Nephron progenitor cell (in vitro differentiated cells): ENCODE data around the gene HUS1.
"Not testable (repeated sequence)": the region's sequence is repeated elsewhere in the genome, so short reads cannot be mapped to it uniquely, and the experiment has no call there.

Experiments used
- DNase-seq: peaks from one replicate; pipeline ENCODE4 v3.0.0; 2021
- H3K27ac Mint-ChIP-seq: 2 replicates; pipeline ENCODE4 v1.8.0; 2021; ENCODE audit warnings: mild to moderate bottlenecking, moderate library complexity, mixed read lengths
- H3K27me3 Mint-ChIP-seq: 2 replicates; pipeline ENCODE4 v1.8.0; 2021; ENCODE audit warnings: mild to moderate bottlenecking, low read depth, mixed read lengths; ENCODE audit not compliant: poor library complexity
- H3K36me3 Mint-ChIP-seq: 2 replicates; pipeline ENCODE4 v1.8.0; 2021; ENCODE audit warnings: low read depth, mixed read lengths
- H3K4me1 Mint-ChIP-seq: 2 replicates; pipeline ENCODE4 v1.8.0; 2021; ENCODE audit warnings: mixed read lengths
- H3K4me3 Mint-ChIP-seq: 2 replicates; pipeline ENCODE4 v1.8.0; 2021; ENCODE audit warnings: mild to moderate bottlenecking, moderate library complexity, mixed read lengths
- H3K9me3 Mint-ChIP-seq: 2 replicates; pipeline ENCODE4 v1.8.0; 2021; ENCODE audit warnings: mild to moderate bottlenecking, moderate library complexity, mixed read lengths
- TF ChIP-seq, protein P1 (sequence below): fragments of 200-600 bp; sonication (generic); IDR thresholded peaks from 2 replicates; pipeline ENCODE4 v1.5.0; 2021; ENCODE audit warnings: antibody characterized with exemption

HUS1 gene

DNA sequence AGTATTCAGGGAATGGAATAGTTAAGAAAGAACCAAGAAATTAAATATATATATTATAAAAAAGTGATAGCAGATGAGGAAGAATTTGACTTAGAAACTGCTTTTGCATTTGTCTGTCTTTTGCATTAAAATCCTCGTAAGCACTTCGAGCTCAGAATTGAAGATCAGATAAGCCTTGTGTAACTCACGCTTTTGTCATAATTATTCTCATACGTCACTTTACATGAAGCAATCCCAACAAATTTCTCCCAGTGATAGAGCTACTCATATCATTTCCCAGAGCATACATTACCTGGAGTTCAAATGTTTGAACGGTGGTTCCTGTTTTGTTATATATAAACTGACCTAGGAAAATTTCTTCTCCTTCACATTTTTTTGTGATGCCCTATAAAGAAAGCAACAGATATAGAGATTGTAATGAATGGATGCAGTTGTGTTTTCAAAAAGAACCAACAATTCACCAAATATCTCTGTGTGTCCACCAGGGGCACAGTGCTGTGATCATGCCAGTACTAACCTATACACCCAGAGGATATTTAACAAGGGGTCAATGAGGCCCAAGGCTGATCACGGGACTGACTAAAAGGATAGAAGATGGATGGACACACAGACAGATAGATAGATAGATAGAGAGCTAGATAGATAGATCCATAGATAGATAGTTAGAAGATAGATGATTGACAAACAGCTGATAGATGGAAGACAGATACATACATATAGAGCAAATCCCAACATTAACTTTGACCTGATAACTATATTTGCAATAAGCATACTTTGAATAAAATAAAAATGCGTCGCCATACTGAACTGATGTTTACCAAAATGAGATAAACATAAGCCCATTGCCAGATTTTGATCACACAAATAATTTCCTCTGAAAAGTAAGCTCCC is 9.3 kb upstream of the HUS1 start:
- peak overlapping the region; percentile 9 for H3K27ac Mint-ChIP-seq
- peaks cover 6% of the 10 kb centered on the region for H3K27me3 Mint-ChIP-seq
- no peak for DNase-seq
- no peaks in the 10 kb centered on the region for H3K9me3 Mint-ChIP-seq
- no peaks in the 10 kb centered on the region for H3K36me3 Mint-ChIP-seq
- peaks cover 40% of the 10 kb centered on the region for H3K4me1 Mint-ChIP-seq
- TF ChIP-seq, protein P1, sequence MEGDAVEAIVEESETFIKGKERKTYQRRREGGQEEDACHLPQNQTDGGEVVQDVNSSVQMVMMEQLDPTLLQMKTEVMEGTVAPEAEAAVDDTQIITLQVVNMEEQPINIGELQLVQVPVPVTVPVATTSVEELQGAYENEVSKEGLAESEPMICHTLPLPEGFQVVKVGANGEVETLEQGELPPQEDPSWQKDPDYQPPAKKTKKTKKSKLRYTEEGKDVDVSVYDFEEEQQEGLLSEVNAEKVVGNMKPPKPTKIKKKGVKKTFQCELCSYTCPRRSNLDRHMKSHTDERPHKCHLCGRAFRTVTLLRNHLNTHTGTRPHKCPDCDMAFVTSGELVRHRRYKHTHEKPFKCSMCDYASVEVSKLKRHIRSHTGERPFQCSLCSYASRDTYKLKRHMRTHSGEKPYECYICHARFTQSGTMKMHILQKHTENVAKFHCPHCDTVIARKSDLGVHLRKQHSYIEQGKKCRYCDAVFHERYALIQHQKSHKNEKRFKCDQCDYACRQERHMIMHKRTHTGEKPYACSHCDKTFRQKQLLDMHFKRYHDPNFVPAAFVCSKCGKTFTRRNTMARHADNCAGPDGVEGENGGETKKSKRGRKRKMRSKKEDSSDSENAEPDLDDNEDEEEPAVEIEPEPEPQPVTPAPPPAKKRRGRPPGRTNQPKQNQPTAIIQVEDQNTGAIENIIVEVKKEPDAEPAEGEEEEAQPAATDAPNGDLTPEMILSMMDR: peak; percentile 34
- H3K4me3 Mint-ChIP-seq: no peak overlapping the region

DNA sequence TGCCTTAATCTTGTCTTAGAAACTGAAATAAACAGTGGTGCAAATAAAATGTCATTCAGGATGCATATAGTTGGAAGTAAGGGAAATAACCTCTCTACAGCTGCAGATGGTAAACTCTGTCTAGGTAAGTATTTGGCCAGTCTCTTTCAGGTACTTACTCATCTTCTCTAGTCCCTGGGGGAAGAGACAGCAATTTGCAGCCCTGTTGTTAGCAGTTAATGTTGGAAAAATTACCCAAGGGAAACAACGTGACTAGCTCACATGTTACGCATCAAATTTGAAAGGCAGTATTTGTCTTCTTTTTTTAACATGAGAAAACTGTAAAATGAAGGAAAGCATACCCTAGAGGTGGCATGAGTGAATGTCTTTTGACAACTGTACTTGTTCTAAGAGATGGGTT is 3.2 kb upstream of the HUS1 start:
- TF ChIP-seq, protein P1: no peak
- Mint-ChIP-seq H3K27ac (no peak overlapping the region), H3K36me3 (peaks cover 9% of the 10 kb centered on the region), H3K4me1 (peaks cover 25% of the 10 kb centered on the region), H3K4me3 (no peak overlapping the region), H3K9me3 (peaks cover 7% of the 10 kb centered on the region), H3K27me3 (peaks cover 3% of the 10 kb centered on the region)
- DNase-seq: no peak

DNA sequence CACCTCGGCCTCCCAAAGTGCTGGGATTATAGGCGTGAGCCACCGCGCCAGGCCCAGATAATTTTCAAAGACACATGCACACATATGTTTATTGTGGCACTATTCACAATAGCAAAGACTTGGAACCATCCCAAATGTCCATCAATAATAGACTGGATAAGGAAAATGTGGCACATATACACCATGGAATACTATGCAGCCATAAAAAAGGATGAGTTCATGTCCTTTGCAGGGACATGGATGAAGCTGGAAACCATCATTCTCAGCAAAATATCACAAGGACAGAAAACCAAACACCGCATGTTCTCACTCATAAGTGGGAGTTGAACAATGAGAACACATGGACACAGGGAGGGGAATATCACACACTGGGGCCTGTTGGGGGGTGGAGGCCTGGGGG is 1.2 kb upstream of the HUS1 start:
- not testable (repeated sequence) for H3K27me3 Mint-ChIP-seq, DNase-seq, H3K27ac Mint-ChIP-seq

DNA sequence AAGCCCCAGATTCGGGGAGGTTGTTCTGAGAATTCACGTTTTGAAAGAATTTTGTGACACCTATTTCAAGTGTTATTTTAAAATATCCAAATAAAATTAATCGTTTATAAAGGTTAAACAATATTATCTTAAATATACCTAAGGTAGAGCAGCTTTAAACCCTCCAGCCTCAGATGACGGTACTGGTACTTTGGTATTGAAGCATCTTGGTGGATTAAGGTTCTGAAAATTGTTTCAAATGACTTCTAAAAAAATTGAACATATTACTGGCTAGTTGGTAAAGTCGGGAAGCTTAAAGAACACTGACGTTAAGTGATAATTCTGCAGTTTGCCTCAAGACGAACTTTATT is 392 bp upstream of the HUS1 start:
- DNase-seq: no peak
- Mint-ChIP-seq H3K36me3 (peaks cover 35% of the 10 kb centered on the region), H3K4me1 (peaks cover 34% of the 10 kb centered on the region)

More for the DNA sequence above, 1.2 kb upstream of the HUS1 start:
- peaks cover 34% of the 10 kb centered on the region for H3K4me1 Mint-ChIP-seq
- peaks cover 29% of the 10 kb centered on the region for H3K36me3 Mint-ChIP-seq
- not testable (repeated sequence) for H3K9me3 Mint-ChIP-seq, H3K4me3 Mint-ChIP-seq

DNA sequence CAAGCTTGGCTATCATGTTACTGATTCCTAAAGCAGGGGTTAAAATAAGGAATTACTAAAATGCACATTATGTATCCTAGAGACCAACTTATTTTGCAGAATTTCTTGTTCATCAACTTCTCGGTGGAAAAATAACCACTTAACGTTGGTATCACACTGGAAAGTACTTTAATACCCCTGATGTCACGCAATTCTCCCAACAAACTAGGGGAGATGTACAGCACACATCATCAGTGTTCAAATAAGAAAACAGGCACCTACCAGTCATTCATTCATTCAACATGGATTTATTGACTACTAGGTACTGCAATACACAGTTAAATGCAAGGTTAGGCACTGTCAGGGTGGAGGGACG is 648 bp downstream of the HUS1 start:
- TF ChIP-seq, protein P1: no peak
- Mint-ChIP-seq H3K4me3 (peak overlapping the region; percentile 93), H3K4me1 (peaks cover 34% of the 10 kb centered on the region), H3K9me3 (peaks cover 7% of the 10 kb centered on the region), H3K36me3 (peaks cover 45% of the 10 kb centered on the region), H3K27ac (peak overlapping the region; percentile 99), H3K27me3 (no peaks in the 10 kb centered on the region)
- DNase-seq: no peak

More for the DNA sequence above, 392 bp upstream of the HUS1 start:
- no peaks in the 10 kb centered on the region for H3K27me3 Mint-ChIP-seq
- peaks cover 7% of the 10 kb centered on the region for H3K9me3 Mint-ChIP-seq
- H3K27ac Mint-ChIP-seq: peak overlapping the region; percentile 99
- H3K4me3 Mint-ChIP-seq: peak overlapping the region; percentile 93
- TF ChIP-seq, protein P1: no peak

DNA sequence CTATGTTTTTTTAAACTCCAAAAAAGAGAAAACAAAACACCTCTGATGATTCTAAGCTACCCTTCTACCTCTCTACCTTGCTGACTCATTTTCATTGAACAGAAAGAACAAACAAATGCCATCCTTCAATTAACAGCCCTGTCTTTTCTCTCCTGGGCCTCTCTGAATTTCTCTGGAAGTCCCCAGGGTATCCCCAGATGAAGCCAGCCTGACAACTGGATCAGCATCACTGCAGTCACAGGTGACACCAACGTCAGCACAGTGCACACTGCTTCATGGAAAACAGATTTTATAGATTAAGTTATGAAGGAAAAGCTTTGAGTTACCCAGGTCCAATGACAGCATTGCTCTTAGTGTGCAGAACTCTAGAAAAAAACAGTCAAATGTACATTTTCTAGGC is 5.7 kb downstream of the HUS1 start:
- Mint-ChIP-seq H3K27ac (no peak overlapping the region), H3K4me3 (no peak overlapping the region), H3K4me1 (peaks cover 39% of the 10 kb centered on the region), H3K27me3 (peaks cover 4% of the 10 kb centered on the region), H3K9me3 (no peaks in the 10 kb centered on the region), H3K36me3 (peaks cover 92% of the 10 kb centered on the region)
- TF ChIP-seq, protein P1: no peak
- DNase-seq: no peak
